Stomach (tissue), 4 donors: ENCODE measurements around the gene SYCP2.
"Not testable (repeated sequence)": the region's sequence is repeated elsewhere in the genome, so short reads cannot be mapped to it uniquely, and the experiment has no call there.

Experiments used
- CTCF ChIP-seq, 7 experiments: fragments of 450-650 bp in 4 of 7; fragments of 200-600 bp in 3 of 7; sonication (generic) in 3 of 7; IDR thresholded peaks; one replicate each; pipeline ENCODE4 v1.5.1; 2016 to 2019; ENCODE audit warnings: antibody characterized with exemption in 7 of 7, control low read depth in 2 of 7, mild to moderate bottlenecking in 1 of 7
- POLR2AphosphoS5 ChIP-seq, 3 donors: sonication (generic); formaldehyde crosslinking; IDR thresholded peaks; one replicate each; pipeline ENCODE4 v1.6.1; 2016; ENCODE audit warnings: antibody characterized with exemption in 3 of 3

- not testable (repeated sequence) for TF ChIP-seq CTCF, POLR2AphosphoS5 (IDR thresholded peaks at IDR 0.05)
These were observed 76.5 kb downstream of the SYCP2 start for GRCh38 chr20:59856941-59857340.
